GM23338 (cell line): ENCODE measurements around the gene TYW5. TPM values are rescaled to one million over a fixed set of nuclear protein-coding genes. Genes with fewer than 3 reads are reported as not detected.

Experiments
- ATAC-seq: fragments of 200-7000 bp; cut with Tn5 transposase; 3 replicates; pipeline ENCODE4 v1.9.1; 2020
- DNase-seq: peaks from one replicate; pipeline ENCODE4 v3.0.0-alpha.2; 2015; ENCODE audit warnings: low spot score
- H2AFZ ChIP-seq: fragments of 200-600 bp; sonication (generic); 2 replicates; pipeline ENCODE4 v1.8.0; 2016; ENCODE audit warnings: antibody characterized with exemption, mild to moderate bottlenecking, moderate library complexity
- H3F3A ChIP-seq: fragments of 200-600 bp; sonication (generic); replicated peaks from 2 replicates; pipeline ENCODE4 v1.8.0; 2017; ENCODE audit warnings: antibody characterized with exemption, mixed run types, low read depth
- H3K27ac ChIP-seq: fragments of 200-600 bp; sonication (generic); 2 replicates; pipeline ENCODE4 v1.6.1; 2016; ENCODE audit warnings: low read depth
- H3K27me3 ChIP-seq: fragments of 200-600 bp; sonication (generic); 2 replicates; pipeline ENCODE4 v1.8.0; 2016; ENCODE audit warnings: mild to moderate bottlenecking, mixed run types, moderate library complexity; ENCODE audit not compliant: insufficient read depth
- H3K36me3 ChIP-seq: fragments of 200-600 bp; sonication (generic); 2 replicates; pipeline ENCODE4 v1.8.0; 2016; ENCODE audit warnings: mild to moderate bottlenecking; ENCODE audit not compliant: insufficient read depth
- H3K4me1 ChIP-seq: fragments of 200-600 bp; sonication (generic); 2 replicates; pipeline ENCODE4 v1.8.0; 2016; ENCODE audit warnings: mild to moderate bottlenecking, moderate library complexity; ENCODE audit not compliant: insufficient read depth
- H3K4me2 ChIP-seq: fragments of 200-600 bp; sonication (generic); 2 replicates; pipeline ENCODE4 v1.7.1; 2017; ENCODE audit warnings: mixed run types
- H3K4me3 ChIP-seq: fragments of 200-600 bp; sonication (generic); 2 replicates; pipeline ENCODE4 v1.6.1; 2016; ENCODE audit warnings: mixed run types
- H3K79me2 ChIP-seq: fragments of 200-600 bp; sonication (generic); replicated peaks from 2 replicates; pipeline ENCODE4 v1.8.0; 2017; ENCODE audit warnings: mild to moderate bottlenecking; ENCODE audit not compliant: insufficient read depth
- H3K9me2 ChIP-seq: fragments of 200-600 bp; sonication (generic); 2 replicates; pipeline ENCODE4 v1.8.0; 2017; ENCODE audit not compliant: insufficient read depth
- H4K20me1 ChIP-seq: fragments of 200-600 bp; sonication (generic); replicated peaks from 2 replicates; pipeline ENCODE4 v1.8.0; 2017; ENCODE audit warnings: mild to moderate bottlenecking; ENCODE audit not compliant: insufficient read depth
- H3K27ac Mint-ChIP-seq: 2 replicates; pipeline ENCODE4 v1.8.0; 2020; ENCODE audit warnings: inconsistent platforms, mild to moderate bottlenecking, moderate library complexity, mixed read lengths
- H3K27me3 Mint-ChIP-seq: 3 replicates; pipeline ENCODE4 v1.8.0; 2022; ENCODE audit warnings: low read depth, mild to moderate bottlenecking, moderate library complexity, mixed read lengths, inconsistent platforms; ENCODE audit not compliant: insufficient read depth, poor library complexity
- H3K36me3 Mint-ChIP-seq: 3 replicates; pipeline ENCODE4 v1.8.0; 2021; ENCODE audit warnings: low read depth, mild to moderate bottlenecking, inconsistent platforms, moderate library complexity, mixed read lengths
- H3K4me1 Mint-ChIP-seq: 3 replicates; pipeline ENCODE4 v1.8.0; 2020; ENCODE audit warnings: mild to moderate bottlenecking, inconsistent platforms, mixed read lengths
- H3K4me3 Mint-ChIP-seq: 3 replicates; pipeline ENCODE4 v1.8.0; 2021; ENCODE audit warnings: moderate library complexity, mild to moderate bottlenecking, inconsistent platforms, mixed read lengths
- H3K9me3 Mint-ChIP-seq: 3 replicates; pipeline ENCODE4 v1.8.0; 2020; ENCODE audit warnings: moderate library complexity, mild to moderate bottlenecking, inconsistent platforms, mixed read lengths
- CREB1 ChIP-seq: fragments of 250-450 bp; sonication (Bioruptor Pico); IDR thresholded peaks from 2 replicates; pipeline ENCODE4 v1.5.0; 2020; ENCODE audit warnings: low read depth, mild to moderate bottlenecking, moderate library complexity
- EZH2 ChIP-seq: fragments of 200-600 bp; sonication (generic); IDR thresholded peaks from one replicate; pipeline ENCODE4 v1.8.0; 2017; ENCODE audit warnings: antibody characterized with exemption, mild to moderate bottlenecking, low read depth; ENCODE audit not compliant: unreplicated experiment
- EZH2phosphoT487 ChIP-seq: fragments of 200-600 bp; sonication (generic); IDR thresholded peaks from one replicate; pipeline ENCODE4 v1.8.1; 2018; ENCODE audit warnings: antibody characterized with exemption; ENCODE audit not compliant: unreplicated experiment
- JUNB ChIP-seq: IDR thresholded peaks from one replicate; pipeline ENCODE4 v1.6.1; 2016; ENCODE audit warnings: antibody characterized with exemption; ENCODE audit not compliant: unreplicated experiment
- NANOG ChIP-seq: IDR thresholded peaks from 2 replicates; pipeline ENCODE4 v1.6.1; 2016; ENCODE audit warnings: antibody characterized with exemption, borderline replicate concordance
- POLR2AphosphoS5 ChIP-seq: IDR thresholded peaks from 2 replicates; pipeline ENCODE4 v1.6.1; 2016; ENCODE audit warnings: antibody characterized with exemption, low read depth
- STAT1 ChIP-seq: IDR thresholded peaks from one replicate; pipeline ENCODE4 v1.6.1; 2016; ENCODE audit warnings: antibody characterized with exemption; ENCODE audit not compliant: unreplicated experiment
- ZNF114 ChIP-seq: fragments of 250-450 bp; sonication (Bioruptor Pico); IDR thresholded peaks from 2 replicates; pipeline ENCODE4 v1.5.0; 2020; ENCODE audit warnings: mild to moderate bottlenecking, moderate library complexity
- ZNF331 ChIP-seq: fragments of 250-450 bp; sonication (Bioruptor Pico); IDR thresholded peaks from 2 replicates; pipeline ENCODE4 v1.5.0; 2020; ENCODE audit warnings: low read depth, mild to moderate bottlenecking, moderate library complexity
- polyA plus RNA-seq: library from polyadenylated mRNA; unstranded; fragments of >200 nt; fragmentation: Nextera tagmentation; extraction: Ambion mirVana; gene quantifications from 2 replicates; pipeline ENCODE4 v1.2.1, GENCODE V29; 2016
- total RNA-seq: library from RNA; depleted of rRNA; stranded (reverse); fragments of >200 nt; shearing (Covaris generic); gene quantifications from 2 replicates; pipeline ENCODE4 v1.2.3, GENCODE V29; 2014
- TF ChIP-seq, protein P1 (sequence below): fragments of 250-450 bp; sonication (Bioruptor Pico); IDR thresholded peaks from 2 replicates; pipeline ENCODE4 v1.5.0; 2020; ENCODE audit warnings: mild to moderate bottlenecking, moderate library complexity
- TF ChIP-seq, protein P2 (sequence below): IDR thresholded peaks from one replicate; pipeline ENCODE4 v1.6.1; 2018; ENCODE audit warnings: antibody characterized with exemption; ENCODE audit not compliant: unreplicated experiment
- TF ChIP-seq, protein P3 (sequence below), 2 experiments: fragments of 200-600 bp in 1 of 2; sonication (generic) in 1 of 2; conservative IDR thresholded peaks; 2 replicates each; pipeline versions ENCODE4 v1.5.1 to v1.6.1; 2016 to 2017; ENCODE audit warnings: antibody characterized with exemption in 2 of 2, low read depth in 2 of 2, mild to moderate bottlenecking in 2 of 2, moderate library complexity in 1 of 2
- TF ChIP-seq, protein P4 (sequence below): IDR thresholded peaks from 2 replicates; pipeline ENCODE4 v1.6.1; 2016; ENCODE audit warnings: antibody characterized with exemption

TYW5 gene
- total and polyA plus RNA-seq, 2 experiments from 2014 or later: 12.4 to 19.6 TPM

DNA sequence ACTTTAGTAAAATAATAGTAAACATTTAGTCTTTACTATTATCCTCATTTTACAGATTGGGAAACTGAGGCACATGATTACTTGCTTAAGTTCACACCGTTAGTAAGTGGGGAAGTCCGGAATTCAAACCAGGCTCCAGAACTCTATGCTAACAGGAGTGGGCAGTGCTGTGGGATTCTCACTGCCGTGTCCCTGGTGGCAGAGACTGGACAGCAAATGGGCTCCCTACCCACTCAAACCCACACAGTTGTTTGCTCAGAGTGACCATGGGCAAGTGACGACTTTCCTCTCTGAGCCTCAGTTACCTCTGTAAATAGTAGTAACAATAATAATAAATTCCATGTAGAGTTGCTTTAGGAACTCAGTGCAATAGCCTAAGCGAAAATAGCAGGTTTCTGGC, 24.1 kb upstream of the TYW5 start:
- H3F3A ChIP-seq: peaks cover 7% of the 10 kb centered on the region; the same call in 1 of the 2 replicates
- Mint-ChIP-seq H3K4me1 (peaks cover 38% of the 10 kb centered on the region), H3K27ac (no peak overlapping the region), H3K27me3 (peaks cover 2% of the 10 kb centered on the region), H3K36me3 (peaks cover 5% of the 10 kb centered on the region; the same call in 2 of the 3 replicates), H3K4me3 (peak overlapping the region; percentile 31; the same call in 2 of the 3 replicates), H3K9me3 (no peaks in the 10 kb centered on the region; the same call in 2 of the 3 replicates)
- TF ChIP-seq, protein P1, sequence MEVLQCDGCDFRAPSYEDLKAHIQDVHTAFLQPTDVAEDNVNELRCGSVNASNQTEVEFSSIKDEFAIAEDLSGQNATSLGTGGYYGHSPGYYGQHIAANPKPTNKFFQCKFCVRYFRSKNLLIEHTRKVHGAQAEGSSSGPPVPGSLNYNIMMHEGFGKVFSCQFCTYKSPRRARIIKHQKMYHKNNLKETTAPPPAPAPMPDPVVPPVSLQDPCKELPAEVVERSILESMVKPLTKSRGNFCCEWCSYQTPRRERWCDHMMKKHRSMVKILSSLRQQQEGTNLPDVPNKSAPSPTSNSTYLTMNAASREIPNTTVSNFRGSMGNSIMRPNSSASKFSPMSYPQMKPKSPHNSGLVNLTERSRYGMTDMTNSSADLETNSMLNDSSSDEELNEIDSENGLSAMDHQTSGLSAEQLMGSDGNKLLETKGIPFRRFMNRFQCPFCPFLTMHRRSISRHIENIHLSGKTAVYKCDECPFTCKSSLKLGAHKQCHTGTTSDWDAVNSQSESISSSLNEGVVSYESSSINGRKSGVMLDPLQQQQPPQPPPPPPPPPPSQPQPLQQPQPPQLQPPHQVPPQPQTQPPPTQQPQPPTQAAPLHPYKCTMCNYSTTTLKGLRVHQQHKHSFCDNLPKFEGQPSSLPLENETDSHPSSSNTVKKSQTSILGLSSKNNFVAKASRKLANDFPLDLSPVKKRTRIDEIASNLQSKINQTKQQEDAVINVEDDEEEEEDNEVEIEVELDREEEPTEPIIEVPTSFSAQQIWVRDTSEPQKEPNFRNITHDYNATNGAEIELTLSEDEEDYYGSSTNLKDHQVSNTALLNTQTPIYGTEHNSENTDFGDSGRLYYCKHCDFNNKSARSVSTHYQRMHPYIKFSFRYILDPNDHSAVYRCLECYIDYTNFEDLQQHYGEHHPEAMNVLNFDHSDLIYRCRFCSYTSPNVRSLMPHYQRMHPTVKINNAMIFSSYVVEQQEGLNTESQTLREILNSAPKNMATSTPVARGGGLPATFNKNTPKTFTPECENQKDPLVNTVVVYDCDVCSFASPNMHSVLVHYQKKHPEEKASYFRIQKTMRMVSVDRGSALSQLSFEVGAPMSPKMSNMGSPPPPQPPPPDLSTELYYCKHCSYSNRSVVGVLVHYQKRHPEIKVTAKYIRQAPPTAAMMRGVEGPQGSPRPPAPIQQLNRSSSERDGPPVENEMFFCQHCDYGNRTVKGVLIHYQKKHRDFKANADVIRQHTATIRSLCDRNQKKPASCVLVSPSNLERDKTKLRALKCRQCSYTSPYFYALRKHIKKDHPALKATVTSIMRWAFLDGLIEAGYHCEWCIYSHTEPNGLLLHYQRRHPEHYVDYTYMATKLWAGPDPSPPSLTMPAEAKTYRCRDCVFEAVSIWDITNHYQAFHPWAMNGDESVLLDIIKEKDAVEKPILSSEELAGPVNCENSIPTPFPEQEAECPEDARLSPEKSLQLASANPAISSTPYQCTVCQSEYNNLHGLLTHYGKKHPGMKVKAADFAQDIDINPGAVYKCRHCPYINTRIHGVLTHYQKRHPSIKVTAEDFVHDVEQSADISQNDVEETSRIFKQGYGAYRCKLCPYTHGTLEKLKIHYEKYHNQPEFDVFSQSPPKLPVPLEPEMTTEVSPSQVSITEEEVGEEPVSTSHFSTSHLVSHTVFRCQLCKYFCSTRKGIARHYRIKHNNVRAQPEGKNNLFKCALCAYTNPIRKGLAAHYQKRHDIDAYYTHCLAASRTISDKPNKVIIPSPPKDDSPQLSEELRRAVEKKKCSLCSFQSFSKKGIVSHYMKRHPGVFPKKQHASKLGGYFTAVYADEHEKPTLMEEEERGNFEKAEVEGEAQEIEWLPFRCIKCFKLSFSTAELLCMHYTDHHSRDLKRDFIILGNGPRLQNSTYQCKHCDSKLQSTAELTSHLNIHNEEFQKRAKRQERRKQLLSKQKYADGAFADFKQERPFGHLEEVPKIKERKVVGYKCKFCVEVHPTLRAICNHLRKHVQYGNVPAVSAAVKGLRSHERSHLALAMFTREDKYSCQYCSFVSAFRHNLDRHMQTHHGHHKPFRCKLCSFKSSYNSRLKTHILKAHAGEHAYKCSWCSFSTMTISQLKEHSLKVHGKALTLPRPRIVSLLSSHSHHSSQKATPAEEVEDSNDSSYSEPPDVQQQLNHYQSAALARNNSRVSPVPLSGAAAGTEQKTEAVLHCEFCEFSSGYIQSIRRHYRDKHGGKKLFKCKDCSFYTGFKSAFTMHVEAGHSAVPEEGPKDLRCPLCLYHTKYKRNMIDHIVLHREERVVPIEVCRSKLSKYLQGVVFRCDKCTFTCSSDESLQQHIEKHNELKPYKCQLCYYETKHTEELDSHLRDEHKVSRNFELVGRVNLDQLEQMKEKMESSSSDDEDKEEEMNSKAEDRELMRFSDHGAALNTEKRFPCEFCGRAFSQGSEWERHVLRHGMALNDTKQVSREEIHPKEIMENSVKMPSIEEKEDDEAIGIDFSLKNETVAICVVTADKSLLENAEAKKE (CRISPR knock-in tag): no peak
- TF ChIP-seq JUNB (no peak), EZH2 (no peak), ZNF331 (CRISPR knock-in tag) (no peak), CREB1 (CRISPR knock-in tag) (no peak), POLR2AphosphoS5 (no peak), STAT1 (no peak), ZNF114 (CRISPR knock-in tag) (no peak), EZH2phosphoT487 (no peak), NANOG (no peak)
- TF ChIP-seq, protein P2, sequence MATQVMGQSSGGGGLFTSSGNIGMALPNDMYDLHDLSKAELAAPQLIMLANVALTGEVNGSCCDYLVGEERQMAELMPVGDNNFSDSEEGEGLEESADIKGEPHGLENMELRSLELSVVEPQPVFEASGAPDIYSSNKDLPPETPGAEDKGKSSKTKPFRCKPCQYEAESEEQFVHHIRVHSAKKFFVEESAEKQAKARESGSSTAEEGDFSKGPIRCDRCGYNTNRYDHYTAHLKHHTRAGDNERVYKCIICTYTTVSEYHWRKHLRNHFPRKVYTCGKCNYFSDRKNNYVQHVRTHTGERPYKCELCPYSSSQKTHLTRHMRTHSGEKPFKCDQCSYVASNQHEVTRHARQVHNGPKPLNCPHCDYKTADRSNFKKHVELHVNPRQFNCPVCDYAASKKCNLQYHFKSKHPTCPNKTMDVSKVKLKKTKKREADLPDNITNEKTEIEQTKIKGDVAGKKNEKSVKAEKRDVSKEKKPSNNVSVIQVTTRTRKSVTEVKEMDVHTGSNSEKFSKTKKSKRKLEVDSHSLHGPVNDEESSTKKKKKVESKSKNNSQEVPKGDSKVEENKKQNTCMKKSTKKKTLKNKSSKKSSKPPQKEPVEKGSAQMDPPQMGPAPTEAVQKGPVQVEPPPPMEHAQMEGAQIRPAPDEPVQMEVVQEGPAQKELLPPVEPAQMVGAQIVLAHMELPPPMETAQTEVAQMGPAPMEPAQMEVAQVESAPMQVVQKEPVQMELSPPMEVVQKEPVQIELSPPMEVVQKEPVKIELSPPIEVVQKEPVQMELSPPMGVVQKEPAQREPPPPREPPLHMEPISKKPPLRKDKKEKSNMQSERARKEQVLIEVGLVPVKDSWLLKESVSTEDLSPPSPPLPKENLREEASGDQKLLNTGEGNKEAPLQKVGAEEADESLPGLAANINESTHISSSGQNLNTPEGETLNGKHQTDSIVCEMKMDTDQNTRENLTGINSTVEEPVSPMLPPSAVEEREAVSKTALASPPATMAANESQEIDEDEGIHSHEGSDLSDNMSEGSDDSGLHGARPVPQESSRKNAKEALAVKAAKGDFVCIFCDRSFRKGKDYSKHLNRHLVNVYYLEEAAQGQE: no peak
- TF ChIP-seq, protein P3, sequence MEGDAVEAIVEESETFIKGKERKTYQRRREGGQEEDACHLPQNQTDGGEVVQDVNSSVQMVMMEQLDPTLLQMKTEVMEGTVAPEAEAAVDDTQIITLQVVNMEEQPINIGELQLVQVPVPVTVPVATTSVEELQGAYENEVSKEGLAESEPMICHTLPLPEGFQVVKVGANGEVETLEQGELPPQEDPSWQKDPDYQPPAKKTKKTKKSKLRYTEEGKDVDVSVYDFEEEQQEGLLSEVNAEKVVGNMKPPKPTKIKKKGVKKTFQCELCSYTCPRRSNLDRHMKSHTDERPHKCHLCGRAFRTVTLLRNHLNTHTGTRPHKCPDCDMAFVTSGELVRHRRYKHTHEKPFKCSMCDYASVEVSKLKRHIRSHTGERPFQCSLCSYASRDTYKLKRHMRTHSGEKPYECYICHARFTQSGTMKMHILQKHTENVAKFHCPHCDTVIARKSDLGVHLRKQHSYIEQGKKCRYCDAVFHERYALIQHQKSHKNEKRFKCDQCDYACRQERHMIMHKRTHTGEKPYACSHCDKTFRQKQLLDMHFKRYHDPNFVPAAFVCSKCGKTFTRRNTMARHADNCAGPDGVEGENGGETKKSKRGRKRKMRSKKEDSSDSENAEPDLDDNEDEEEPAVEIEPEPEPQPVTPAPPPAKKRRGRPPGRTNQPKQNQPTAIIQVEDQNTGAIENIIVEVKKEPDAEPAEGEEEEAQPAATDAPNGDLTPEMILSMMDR (conservative IDR thresholded peaks at IDR 0.05; ENCODE audit: low read depth in 2 of 2): no peak
- TF ChIP-seq, protein P4, sequence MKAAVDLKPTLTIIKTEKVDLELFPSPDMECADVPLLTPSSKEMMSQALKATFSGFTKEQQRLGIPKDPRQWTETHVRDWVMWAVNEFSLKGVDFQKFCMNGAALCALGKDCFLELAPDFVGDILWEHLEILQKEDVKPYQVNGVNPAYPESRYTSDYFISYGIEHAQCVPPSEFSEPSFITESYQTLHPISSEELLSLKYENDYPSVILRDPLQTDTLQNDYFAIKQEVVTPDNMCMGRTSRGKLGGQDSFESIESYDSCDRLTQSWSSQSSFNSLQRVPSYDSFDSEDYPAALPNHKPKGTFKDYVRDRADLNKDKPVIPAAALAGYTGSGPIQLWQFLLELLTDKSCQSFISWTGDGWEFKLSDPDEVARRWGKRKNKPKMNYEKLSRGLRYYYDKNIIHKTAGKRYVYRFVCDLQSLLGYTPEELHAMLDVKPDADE: no peak
- peak overlapping the region; percentile 37 for H3K4me2 ChIP-seq
- no peaks in the 10 kb centered on the region for H4K20me1 ChIP-seq
- no peaks in the 10 kb centered on the region for H3K9me2 ChIP-seq
- no peaks in the 10 kb centered on the region for H3K79me2 ChIP-seq
- H3K27ac ChIP-seq: no peak overlapping the region
- no peaks in the 10 kb centered on the region for H3K36me3 ChIP-seq
- H2AFZ ChIP-seq: peak overlapping the region; percentile 1; the same call in 1 of the 2 replicates
- ATAC-seq: no peak
- H3K4me1 ChIP-seq: peaks cover 24% of the 10 kb centered on the region
- H3K4me3 ChIP-seq: peak overlapping the region; percentile 25; the same call in 1 of the 2 replicates
- no peak for DNase-seq
- H3K27me3 ChIP-seq: no peaks in the 10 kb centered on the region
